ENCODE data around the gene AKAP8L.

AKAP8L gene

DNA sequence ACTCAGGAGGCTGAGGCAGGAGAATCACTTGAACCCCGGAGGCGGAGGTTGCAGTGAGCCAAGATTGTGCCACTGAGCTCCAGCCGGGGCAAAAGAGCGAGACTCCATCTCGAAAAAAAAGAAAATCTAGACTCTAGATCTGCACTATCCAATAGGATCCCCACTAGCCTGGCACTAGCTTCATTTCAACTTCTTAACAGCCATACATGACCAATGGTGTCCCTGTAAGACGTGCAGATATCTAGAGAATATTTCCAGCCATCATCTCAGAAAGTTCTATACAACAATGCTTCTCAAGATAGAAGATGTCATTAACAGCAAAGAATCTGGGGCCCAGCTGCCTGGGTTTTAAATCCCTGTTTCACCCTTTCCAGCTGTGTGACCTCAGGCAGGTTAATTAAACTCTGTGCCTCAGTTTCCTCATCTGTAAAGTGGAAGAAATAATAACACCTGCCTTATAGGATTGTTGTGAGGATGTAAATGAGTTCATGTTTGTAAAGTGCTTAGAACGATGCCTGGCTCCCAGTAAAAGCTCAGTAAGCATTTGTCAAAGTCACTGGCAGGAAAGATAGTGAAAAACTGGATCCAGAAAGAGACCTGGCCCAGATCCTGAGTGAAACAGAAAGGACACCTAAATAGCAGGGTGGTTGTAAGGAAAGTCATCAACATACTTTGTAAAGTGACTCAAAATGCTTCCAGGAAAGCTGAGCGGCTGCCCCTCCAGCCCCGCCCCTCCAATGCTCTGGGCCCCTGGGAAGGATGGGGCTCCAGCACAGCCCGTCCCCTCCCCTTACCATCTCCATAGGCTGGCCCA, 17.4 kb upstream of the AKAP8L start:
- no peak for DNase-seq (ENCODE audit: extremely low read depth in 1 of 2, low read depth in 1 of 2)

DNA sequence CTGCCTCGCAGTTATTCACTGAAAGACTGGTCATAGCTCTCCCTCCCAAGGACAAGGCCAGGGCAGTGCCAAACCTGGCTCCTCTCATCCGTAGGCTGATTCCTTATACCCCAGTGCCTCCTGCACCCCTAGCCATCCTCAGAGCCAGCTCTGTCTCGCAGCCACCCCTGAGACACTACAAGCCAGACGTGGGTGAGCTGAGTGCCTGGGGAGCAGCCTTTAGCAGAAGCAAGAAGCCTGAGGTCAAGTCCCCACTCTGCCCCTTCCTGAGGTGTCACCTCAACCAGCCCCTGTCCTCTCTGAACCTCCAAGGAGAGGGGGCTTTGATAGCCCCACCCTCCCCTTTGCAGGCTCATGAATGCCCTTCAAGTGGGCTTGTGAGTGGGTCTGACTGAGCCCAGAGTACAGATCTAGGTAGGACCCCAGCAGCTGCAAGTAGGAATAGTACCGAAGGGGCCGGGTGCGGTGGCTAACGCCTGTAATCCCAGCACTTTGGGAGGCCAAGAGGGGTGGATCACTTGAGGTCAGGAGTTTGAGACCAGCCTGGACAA, 14.8 kb upstream of the AKAP8L start:
- DNase-seq (ENCODE audit: extremely low read depth in 1 of 2, low read depth in 1 of 2), result no peak

DNA sequence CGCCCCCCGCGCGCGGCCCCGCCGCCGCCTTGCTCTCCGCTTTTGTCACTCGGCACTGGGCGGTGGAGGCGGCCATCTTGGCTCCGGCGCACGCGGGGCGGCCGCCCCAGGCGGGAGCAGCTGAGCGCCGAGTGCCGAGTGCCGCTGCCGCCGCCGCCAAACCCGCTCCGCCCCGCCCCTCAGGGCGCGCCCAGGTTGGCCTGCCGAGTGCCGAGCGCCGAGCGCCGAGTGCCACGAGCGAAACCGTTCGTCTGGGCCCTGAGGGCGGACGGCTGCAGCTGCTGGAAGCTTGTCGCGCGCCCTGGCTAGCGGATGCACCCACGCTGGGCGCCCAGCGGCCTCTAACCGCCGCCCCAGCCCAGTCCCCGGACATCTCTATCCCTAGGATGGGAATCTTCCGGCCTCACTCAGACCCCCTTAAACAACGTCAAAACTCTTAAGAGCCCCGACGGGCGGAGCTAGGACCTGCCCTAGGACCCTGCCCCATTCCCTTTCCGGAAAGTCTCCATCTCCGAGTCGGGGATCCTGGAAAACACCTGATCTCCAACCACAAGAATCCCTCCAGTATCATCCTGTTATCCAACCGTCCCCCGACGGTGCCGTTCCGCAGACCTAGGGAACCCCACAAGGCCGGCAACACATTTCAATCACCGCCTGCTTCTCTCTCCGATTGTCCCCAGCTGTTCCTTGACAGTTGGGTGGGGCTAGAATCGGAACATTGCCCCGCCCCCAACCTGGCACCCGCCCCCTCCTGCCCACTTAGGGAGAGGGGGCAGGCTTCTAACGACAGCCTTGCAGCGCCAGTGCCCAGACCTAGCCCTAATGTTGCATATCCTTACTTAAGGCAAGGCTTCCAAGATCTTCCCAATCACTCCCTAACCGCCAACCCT, 14.1 kb upstream of the AKAP8L start:
- DNase-seq (ENCODE audit: extremely low read depth in 1 of 2, low read depth in 1 of 2), result peak; percentile 84 to 87

DNA sequence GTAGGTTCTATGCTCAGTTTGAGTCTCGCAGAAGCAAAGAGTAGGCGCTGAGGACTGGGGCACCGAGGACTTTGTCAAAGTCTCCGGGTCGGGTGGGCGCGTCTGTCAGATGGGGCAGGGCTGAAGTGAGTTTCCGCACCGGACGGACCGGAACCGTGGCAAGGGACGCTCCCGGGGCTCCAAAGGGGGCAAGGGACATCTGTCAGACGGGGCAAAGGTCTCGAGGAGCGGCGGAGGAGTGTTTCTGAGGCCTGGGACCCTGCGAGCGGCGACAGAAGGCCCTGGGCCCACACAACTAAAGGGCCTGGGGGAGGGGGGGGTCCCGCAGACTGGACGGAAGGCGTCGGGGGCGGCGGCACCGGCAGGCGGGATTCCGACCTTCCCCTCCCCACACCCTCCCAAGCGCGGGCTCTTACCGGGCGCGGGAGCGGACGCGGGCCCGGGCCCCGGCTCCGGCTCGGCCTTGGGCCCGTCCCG, 13.3 kb upstream of the AKAP8L start:
- DNase-seq (ENCODE audit: extremely low read depth in 1 of 2, low read depth in 1 of 2), result peak in 1 of 2 donors; percentile 15

DNA sequence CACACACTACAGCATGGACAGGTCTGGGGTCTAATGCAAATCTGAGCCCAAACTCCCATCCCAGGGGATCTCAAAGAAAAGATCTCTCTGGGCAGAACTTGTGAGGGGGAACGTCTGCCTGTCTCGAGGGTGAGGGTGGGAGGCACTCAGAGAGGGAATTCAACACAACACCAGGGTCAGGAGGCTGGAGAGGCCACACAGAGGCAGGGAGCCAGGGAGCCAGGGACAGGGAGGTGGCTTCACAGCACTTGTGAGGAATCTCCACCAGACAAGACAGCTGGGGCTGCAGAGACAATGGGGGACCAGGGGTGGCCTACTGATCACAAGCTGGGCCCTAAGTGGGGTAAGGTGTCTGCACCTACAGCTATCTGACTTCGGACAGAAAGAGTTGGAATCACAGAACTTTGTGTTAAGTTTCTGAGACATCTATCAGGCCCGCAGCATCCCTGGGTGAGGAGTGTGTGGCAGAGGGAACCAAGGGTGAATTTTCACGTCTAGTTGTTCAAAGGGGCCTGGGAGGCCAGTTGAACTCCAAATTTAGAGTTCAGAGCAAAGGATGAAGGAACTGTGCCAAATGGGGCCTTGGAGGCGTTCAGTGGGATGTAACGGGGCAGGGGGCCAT, 12.7 kb upstream of the AKAP8L start:
- no peak for DNase-seq (ENCODE audit: extremely low read depth in 1 of 2, low read depth in 1 of 2)

DNA sequence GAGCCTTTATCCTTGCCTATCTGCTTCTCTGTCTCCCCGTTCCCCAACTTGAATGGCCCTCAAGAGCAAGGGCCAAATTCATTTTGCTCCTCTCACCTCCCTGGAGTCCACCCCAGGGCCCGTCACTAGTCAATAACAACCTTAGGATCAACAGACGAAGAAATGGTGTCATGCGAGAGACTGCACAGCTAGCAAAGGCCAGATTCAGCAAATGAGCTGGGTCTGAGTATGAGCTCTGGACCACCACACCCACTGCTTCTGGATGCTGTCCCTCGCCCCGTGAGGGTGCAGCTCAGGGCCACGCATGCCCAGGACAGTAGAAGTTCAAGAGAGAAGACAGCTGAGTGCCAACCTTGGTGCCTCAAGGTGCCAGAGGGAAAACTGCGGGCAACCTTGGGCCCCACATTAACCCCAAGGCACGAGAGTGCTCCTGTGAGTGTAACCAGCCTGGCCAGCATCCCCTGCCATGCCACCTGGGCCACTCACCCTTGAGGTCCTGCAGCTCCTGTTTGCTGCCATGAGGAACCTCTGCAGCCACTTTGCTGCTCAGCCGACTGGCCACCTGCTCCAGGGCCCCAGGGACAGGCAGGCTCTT, 11.8 kb upstream of the AKAP8L start:
- no peak for DNase-seq (ENCODE audit: extremely low read depth in 1 of 2, low read depth in 1 of 2)

DNA sequence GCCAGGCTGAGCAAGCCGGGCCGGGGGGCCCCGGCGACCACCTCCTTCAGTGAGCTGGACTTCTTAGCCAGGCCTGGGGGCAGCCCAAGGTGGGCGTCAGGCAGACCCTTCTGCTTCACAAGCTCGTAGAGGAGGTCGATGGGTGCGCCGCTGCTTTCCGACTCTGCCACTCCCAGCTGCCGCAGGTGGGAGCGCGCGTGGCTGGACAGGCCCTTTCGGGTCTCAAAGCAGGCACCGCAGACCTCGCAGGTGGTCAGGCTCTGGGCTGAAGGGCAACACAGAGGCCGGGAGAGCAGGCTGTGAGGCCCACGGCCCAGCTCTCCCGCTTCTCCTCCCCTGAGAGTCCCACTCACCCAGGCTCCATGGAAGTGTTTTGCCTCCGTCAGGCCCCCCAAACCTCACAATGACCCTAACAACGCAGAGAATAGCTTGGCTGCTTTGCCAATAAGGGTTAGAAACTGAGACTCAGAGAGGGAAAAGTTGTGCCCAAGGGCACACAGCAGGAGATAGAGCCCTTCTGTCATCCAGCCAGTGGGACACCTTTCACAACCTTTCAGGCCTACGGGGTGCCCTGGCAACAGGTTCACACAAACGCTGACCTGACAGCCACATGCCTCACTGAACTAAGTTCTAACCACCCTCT, 11.2 kb upstream of the AKAP8L start:
- no peak for DNase-seq (ENCODE audit: extremely low read depth in 1 of 2, low read depth in 1 of 2)

DNA sequence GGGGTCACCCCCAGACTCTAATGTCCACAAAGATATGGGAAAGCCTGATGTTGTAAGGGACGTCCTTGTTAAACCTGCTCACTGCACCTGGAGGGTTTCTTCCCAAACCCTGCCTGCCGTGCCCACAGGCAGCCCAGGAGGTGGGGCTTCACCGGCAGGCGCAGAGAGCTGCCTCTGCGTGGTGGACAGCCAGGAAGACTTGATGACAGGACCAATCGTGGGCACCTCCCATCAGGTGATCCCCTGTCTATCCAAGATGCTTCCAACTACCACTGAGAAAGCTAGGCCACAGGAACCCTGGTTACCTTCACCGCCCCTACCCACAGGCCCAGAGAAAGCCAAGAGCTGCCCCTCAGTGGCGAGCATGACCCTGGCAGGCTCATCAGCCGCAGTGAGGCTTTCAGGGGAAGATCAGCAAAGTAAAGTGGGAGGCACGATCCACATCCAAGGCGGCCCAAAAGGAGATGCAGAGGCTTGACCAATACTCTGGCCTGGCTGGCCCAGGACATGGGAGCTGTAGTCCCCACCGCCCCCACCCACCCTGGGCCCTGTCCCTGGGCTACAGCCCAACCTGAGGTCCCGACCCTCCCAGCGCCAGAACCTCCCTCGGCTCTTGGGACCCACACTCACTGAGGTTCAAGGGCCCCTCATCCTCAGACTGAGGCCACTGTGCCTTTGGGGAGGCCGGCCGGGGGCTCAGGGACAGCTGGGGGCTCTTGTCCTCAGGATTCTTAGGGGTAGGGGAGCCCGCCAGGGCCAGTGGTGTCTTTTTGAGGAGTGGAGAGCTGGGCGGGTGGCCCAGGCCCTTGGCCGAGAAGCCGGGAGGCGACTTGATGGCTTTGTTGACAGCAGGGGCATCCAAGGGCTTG, 10.4 kb upstream of the AKAP8L start:
- no peak for DNase-seq (ENCODE audit: extremely low read depth in 1 of 2, low read depth in 1 of 2)

DNA sequence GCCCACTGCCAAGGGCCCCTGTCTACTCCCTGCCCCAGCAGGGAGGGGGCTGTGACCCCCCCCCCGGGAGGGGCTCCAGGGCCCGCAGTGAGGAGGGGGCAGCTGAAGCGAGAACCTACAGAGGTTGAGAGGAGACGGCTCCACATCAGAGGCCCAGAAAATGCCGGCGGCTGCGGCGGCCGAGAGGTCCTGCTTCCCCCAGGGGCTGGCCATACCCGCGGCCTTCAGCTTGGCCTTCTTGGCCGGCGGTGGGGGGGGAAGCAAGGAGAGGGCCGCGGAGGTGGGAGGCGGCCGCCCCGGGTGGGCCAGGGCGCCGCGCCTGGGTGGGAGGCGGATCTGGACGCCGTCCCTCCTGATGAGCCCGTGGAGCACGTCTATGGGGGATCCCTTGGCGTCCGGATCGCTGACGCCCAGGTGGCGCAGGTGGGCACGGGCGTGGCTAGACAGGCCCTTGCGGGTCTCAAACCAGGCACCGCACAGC, 9.2 kb upstream of the AKAP8L start:
- DNase-seq (ENCODE audit: extremely low read depth in 1 of 2, low read depth in 1 of 2), result no peak

DNA sequence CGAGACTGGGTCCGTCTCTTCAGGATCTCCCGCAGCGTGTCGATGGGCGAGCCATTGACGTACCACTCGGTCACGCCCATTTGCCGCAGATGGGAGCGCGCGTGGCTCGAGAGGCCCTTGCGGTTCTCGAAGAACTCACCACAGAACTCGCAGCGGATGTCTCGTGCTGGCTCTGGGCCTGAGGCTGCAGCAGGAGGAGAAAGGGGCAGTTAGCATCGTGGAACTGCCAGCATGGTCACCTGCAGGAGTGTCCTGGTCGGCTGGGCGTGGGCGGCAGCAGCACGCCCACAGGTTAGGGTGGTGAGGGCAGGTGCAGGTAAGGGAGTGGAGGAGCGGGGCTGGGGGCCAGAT, 8.5 kb upstream of the AKAP8L start:
- no peak for DNase-seq (ENCODE audit: extremely low read depth in 1 of 2, low read depth in 1 of 2)

DNA sequence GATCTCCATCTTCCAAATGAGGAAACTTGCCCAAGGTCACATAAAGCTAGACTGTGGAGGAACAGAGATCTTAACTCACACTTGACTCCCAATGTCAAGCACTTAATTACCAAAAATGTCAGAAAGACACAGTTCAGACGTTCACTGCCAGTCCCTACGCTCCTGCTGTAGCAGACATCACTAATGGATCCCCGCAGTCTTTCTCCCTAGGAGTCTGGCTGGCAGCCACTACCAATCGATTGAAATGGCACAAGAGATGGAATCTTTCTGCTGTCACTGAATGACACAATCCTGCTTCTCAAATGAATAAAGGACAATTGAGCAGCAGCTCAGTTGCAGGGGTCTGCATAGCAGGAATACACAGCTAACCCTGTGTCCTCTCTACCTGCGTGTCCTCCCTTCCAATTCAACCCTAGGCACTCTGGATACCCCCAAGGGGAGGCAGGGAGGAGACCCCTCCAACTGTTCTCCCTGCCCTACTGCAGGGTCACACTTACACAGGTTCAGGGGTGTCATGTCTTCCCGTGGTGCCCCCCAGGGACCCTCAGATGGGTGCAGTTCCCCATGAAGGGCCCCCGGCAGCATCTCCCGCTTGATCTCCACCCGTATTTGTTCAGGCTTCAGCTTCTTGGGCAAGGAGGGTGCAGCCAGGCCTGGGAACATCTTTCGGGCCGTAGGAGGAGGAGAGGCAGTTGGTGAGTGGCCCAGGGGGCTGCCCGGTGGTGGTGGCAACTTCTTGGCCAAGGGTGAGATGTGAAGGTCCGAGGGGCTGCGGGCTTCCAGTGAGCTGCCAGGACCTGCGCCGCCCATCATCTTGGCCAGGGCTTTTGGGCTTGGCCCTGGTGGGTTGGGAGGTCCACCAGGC, 7.9 kb upstream of the AKAP8L start:
- no peak for DNase-seq (ENCODE audit: extremely low read depth in 1 of 2, low read depth in 1 of 2)

DNA sequence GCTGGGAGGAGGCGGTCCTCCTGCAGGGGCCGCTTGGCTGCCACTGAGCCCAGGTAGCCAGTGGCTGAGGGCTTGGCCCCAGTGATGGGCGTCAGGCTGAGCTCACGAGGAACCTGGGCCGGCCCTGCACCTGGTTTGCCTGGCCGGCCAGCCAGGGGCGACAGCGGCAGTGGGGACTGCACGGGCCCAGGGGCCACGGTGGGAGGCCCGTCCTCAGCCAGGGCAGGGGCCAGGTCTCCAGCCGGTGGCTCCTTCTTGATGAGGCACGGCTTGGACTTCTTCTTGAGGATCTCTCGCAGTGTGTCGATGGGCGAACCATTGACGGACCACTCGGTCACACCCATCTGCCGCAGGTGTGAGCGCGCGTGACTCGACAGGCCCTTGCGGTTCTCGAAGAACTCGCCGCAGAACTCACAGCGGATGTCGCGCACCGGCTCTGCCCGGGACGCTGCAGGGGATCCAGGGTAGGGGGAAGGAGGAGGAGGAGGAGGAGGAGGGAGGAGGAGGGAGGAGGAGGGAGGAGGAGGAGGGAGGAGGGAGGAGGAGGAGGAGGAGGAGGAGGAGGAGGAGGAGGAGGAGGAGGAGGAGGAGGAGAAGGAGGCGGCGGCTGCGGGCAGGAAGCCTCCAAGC, 6.6 kb upstream of the AKAP8L start:
- no peak for DNase-seq (ENCODE audit: extremely low read depth in 1 of 2, low read depth in 1 of 2)

DNA sequence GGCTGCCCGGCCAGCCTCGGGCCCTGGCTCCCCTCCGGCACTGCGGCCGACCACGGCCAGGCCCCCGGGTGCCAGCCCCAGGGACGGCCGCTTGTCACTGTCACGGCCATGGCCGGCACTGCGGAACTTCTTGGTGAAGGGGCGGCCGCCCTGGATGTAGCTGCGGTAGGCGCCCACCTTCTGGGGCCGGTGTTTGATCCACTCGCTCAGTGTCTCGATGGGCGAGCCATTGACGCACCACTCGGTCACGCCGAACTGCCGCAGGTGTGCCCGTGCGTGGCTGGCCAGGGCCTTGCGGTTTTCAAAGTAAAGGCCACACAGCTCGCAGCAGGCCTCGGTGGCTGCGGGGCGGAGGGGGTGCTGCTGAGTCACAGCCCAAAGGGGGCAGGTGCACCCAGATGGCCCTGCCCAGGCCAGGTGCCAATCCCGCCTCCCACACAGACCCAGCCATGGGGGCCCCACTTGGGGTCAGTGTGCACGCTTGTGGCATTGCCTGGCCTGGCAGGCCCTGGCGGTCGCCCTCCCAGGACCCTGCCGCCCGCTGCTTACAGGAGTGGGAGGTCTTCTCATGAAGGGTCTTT, 6.0 kb upstream of the AKAP8L start:
- DNase-seq (ENCODE audit: extremely low read depth in 1 of 2, low read depth in 1 of 2), result no peak

DNA sequence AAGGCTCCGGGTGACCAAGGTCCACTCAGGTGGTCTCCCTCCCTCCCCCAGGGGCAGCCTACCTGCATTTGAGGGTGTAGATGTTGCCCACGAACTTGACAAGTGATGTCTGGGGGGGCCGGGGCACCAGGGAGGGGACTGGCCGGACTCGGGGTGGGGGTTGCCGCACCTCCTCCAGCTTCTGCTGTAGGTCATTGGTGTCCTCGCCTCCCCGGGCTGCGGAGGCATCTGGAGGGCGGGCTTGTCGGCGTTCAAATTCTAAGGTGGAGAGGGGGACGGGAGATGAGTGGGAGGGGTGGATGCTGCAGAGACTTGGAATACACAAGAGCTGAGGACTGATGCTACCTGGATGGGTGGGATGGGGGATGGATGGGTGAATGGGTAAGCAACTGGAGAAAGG, 5.3 kb upstream of the AKAP8L start:
- no peak for DNase-seq (ENCODE audit: extremely low read depth in 1 of 2, low read depth in 1 of 2)

DNA sequence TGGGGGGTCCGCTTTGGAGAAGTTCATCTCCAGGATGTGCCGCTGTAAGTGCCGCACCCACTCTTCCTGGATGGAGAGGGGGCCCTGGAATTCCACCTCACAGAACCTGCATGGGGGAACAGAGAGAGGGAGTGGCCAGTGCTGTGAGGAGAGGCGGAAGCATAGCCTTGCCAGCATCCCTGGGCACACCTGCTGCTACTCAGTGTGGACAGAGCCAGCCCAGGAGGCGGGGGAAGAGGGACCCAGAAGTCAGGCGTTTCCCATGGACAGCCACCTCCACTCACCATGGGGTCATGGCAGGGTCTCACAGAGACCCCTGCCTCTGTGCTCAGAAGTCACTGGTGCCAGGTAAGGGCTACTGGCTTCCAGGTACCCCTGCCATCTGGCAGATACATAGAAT, 4.3 kb upstream of the AKAP8L start:
- DNase-seq (ENCODE audit: extremely low read depth in 1 of 2, low read depth in 1 of 2), result no peak

DNA sequence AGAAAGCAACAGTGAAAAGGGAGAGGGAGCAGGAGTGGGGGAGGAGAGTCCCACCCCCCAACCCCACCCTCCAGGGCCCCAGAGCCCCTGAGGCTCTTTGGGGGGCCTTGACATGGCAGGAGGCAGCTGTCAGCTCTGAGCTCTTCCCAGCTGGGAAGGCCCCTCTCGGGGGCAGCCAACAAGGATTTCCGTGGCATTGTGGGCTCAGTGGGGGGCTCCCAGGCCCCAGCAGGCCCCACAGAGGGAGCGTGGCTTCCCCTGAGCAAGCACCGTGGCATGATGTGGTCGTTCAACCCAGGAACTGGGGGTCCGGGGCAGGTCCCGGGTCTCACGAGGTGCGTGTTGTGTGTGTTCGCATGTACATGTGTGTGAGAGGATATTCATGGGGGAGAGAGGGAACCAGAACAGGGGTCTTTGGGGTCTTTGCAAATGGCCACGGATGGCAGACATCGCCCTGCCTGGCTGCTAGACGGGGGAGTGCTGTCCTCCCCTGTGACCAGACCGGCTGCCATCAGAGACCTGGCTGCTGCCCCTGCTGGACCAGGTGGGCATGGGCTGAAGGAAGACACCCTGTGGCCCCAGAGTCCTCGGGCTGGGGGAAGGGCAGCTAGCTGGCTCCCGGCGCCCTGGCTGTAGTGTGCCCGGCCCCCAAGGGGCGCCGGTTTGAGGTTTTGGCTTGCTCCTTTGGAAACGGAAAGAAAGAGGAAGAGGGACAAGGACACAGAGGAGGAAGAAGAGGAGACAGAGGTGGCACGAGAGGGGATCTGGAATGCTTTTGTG, 3.7 kb upstream of the AKAP8L start:
- no peak for DNase-seq (ENCODE audit: extremely low read depth in 1 of 2, low read depth in 1 of 2)
